A673 (cell line): ENCODE measurements around the gene C19orf44.

Source experiments
- EZH2 ChIP-seq: fragments of 200-600 bp; sonication (generic); IDR thresholded peaks from 2 replicates; pipeline ENCODE4 v1.6.1; 2017; ENCODE audit warnings: borderline replicate concordance, low read depth, mild to moderate bottlenecking, mixed read lengths, antibody characterized with exemption, low read length; ENCODE audit not compliant: poor library complexity, severe bottlenecking
- TF ChIP-seq, protein P1 (sequence below): fragments of 300-800, 200-600 bp; sonication (generic); conservative IDR thresholded peaks from 2 replicates; pipeline ENCODE4 v1.5.1; 2017; ENCODE audit warnings: low read depth, mild to moderate bottlenecking, antibody characterized with exemption, low read length, moderate library complexity, mixed read lengths

DNA sequence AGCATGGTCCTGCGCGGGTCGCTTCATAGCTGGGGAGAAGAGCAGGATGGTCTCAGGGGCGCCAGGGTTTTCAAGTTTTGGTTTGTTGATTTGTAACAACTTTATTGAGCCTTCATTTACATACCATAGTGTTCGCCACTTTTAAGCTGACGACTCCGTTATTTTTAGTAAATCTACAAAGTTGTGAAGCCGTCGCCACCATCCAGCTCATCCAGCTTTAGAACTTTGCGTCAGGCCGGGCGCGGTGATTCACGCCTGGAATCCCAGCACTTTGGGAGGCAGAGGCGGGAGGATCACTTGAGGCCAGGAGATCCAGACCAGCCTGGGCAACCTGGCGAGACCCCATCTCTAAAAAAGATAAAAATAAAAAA is 404 bp downstream of the C19orf44 start:
- TF ChIP-seq, protein P1, sequence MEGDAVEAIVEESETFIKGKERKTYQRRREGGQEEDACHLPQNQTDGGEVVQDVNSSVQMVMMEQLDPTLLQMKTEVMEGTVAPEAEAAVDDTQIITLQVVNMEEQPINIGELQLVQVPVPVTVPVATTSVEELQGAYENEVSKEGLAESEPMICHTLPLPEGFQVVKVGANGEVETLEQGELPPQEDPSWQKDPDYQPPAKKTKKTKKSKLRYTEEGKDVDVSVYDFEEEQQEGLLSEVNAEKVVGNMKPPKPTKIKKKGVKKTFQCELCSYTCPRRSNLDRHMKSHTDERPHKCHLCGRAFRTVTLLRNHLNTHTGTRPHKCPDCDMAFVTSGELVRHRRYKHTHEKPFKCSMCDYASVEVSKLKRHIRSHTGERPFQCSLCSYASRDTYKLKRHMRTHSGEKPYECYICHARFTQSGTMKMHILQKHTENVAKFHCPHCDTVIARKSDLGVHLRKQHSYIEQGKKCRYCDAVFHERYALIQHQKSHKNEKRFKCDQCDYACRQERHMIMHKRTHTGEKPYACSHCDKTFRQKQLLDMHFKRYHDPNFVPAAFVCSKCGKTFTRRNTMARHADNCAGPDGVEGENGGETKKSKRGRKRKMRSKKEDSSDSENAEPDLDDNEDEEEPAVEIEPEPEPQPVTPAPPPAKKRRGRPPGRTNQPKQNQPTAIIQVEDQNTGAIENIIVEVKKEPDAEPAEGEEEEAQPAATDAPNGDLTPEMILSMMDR: no peak
- no peak for TF ChIP-seq EZH2
